HepG2 (cell line): ENCODE measurements around the gene AHNAK. TPM values are rescaled to one million over a fixed set of nuclear protein-coding genes. Genes with fewer than 3 reads are reported as not detected.
A peak's percentile ranks its signal among the peaks of the same experiment; 100 is the strongest.

Experiments used
- ARID2 ChIP-seq: sonication (generic); formaldehyde crosslinking; IDR thresholded peaks from 2 replicates; pipeline ENCODE4 v1.8.1; 2022; ENCODE audit warnings: mild to moderate bottlenecking, missing genetic modification reagents, borderline replicate concordance
- CREBL2 ChIP-seq: sonication (generic); formaldehyde crosslinking; IDR thresholded peaks from 2 replicates; pipeline ENCODE4 v1.8.1; 2023; ENCODE audit warnings: missing genetic modification reagents, mild to moderate bottlenecking, borderline replicate concordance
- CSRNP2 ChIP-seq: sonication (generic); formaldehyde crosslinking; conservative IDR thresholded peaks from 2 replicates; pipeline ENCODE4 v1.8.0; 2022; ENCODE audit warnings: low read depth, missing genetic modification reagents
- FOXP1 ChIP-seq, 2 experiments: fragments of 450-650 bp in 1 of 2; IDR thresholded peaks; 2 replicates each; pipeline ENCODE4 v1.6.1; 2017 to 2018; ENCODE audit warnings: antibody characterized with exemption in 1 of 2
- GZF1 ChIP-seq: sonication (generic); formaldehyde crosslinking; IDR thresholded peaks from 2 replicates; pipeline ENCODE4 v1.5.1; 2020; ENCODE audit warnings: mild to moderate bottlenecking, missing genetic modification reagents
- MAX ChIP-seq: IDR thresholded peaks from 2 replicates; pipeline ENCODE4 v1.6.1; 2012; ENCODE audit warnings: inconsistent platforms
- MBD4 ChIP-seq: IDR thresholded peaks from 2 replicates; pipeline ENCODE4 v1.6.1; 2012; ENCODE audit warnings: low read length, inconsistent platforms, borderline replicate concordance
- PLSCR1 ChIP-seq: sonication (generic); formaldehyde crosslinking; IDR thresholded peaks from 2 replicates; pipeline ENCODE4 v1.5.0; 2020; ENCODE audit warnings: missing genetic modification reagents, mild to moderate bottlenecking, borderline replicate concordance
- RAD21 ChIP-seq: fragments of 450-650 bp; formaldehyde crosslinking; IDR thresholded peaks from 2 replicates; pipeline ENCODE4 v1.5.0; 2020; ENCODE audit warnings: mild to moderate bottlenecking
- SNAI1 ChIP-seq: sonication (generic); formaldehyde crosslinking; IDR thresholded peaks from 2 replicates; pipeline ENCODE4 v1.5.0; 2020; ENCODE audit warnings: mild to moderate bottlenecking, missing genetic modification reagents, borderline replicate concordance
- ZNF503 ChIP-seq: sonication (generic); formaldehyde crosslinking; IDR thresholded peaks from 2 replicates; pipeline ENCODE4 v1.4.0; 2020; ENCODE audit warnings: missing genetic modification reagents
- ZNF530 ChIP-seq: sonication (generic); formaldehyde crosslinking; IDR thresholded peaks from 2 replicates; pipeline ENCODE4 v1.5.0; 2020; ENCODE audit warnings: low read depth, mild to moderate bottlenecking, missing genetic modification reagents
- ZNF567 ChIP-seq: sonication (generic); formaldehyde crosslinking; IDR thresholded peaks from 2 replicates; pipeline ENCODE4 v1.8.1; 2023; ENCODE audit warnings: mild to moderate bottlenecking, missing genetic modification reagents, borderline replicate concordance
- ZNF687 ChIP-seq: sonication (generic); formaldehyde crosslinking; IDR thresholded peaks from 2 replicates; pipeline ENCODE4 v1.5.1; 2020; ENCODE audit warnings: mild to moderate bottlenecking, missing genetic modification reagents, moderate library complexity
- ZNF713 ChIP-seq: sonication (generic); formaldehyde crosslinking; IDR thresholded peaks from 2 replicates; pipeline ENCODE4 v1.4.0; 2020; ENCODE audit warnings: mild to moderate bottlenecking, missing genetic modification reagents
- polyA plus RNA-seq, 8 experiments: library from polyadenylated mRNA; depleted of rRNA in 3 of 8; stranded (reverse) in 7 of 8; unstranded in 1 of 8; fragments of >200 nt; fragmentation: Illumina TruSeq in 4 of 8; extraction: Trizol in 4 of 8; gene quantifications; 2 replicates each; pipeline versions ENCODE4 v1.2.1 to v1.2.3, GENCODE V29; 2011 to 2016; ENCODE audit warnings: low read depth in 4 of 8, missing spikeins in 1 of 8, mixed read lengths in 1 of 8; ENCODE audit not compliant: insufficient read depth in 1 of 8
- total RNA-seq, 5 experiments: library from RNA; depleted of rRNA; stranded (reverse); fragments of >200 nt; fragmentation: Illumina TruSeq; extraction: Trizol; gene quantifications; 2 replicates each; pipeline ENCODE4 v1.2.3, GENCODE V29; 2016; ENCODE audit warnings: low read depth in 1 of 5

AHNAK gene
- total and polyA plus RNA-seq, 2 of the 13 experiments (the other 11 are each of a cell fraction or from before 2014, with no cell fraction given) = 23.4 to 25.0 TPM

GRCh38 chr11:62574363-62575071 lies 27.9 kb upstream of the AHNAK start (continued):
- TF ChIP-seq ZNF503 (CRISPR knock-in tag) (no peak), CREBL2 (CRISPR knock-in tag) (no peak), SNAI1 (no peak), GZF1 (CRISPR knock-in tag) (no peak), RAD21 (CRISPR knock-in tag) (no peak), PLSCR1 (no peak), MBD4 (0 out of 2 replicates have a peak, but pooled peaks have one; percentile 39), ZNF713 (0 out of 2 replicates have a peak, but pooled peaks have one; percentile 56), FOXP1 (IDR thresholded peaks at IDR 0.05) (no peak), FOXP1 (CRISPR knock-in tag; IDR thresholded peaks at IDR 0.05) (no peak), ZNF567 (CRISPR knock-in tag) (0 out of 2 replicates have a peak, but pooled peaks have one; percentile 82), ZNF530 (CRISPR knock-in tag) (no peak), ZNF687 (CRISPR knock-in tag) (peak; percentile 21; the same call in 1 of the 2 replicates), CSRNP2 (CRISPR knock-in tag) (no peak), MAX (no peak), ARID2 (CRISPR knock-in tag) (peak; percentile 72; the same call in 1 of the 2 replicates)
